ENCODE measurements around the gene SLC6A11.

SLC6A11 gene

DNA sequence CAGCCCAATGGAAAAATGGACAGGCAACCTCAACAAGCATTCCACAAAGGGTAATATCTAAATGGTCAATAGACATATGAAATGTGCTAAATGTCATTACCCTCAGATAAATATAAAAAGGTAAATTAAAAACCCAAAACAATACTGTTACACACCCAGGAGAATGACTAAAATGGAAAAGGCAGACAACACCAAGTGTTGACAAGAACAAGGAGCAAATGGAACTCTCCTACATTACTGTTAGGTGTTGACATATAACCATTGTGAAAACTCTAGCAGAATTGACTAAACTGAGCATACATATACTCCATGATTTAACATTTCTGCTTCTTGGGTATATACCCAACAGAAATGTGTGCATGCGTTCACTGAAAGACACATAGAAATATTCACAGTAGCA, 25.3 kb upstream of the SLC6A11 start:
- DNase-seq (ENCODE audit: low spot score): no peak

DNA sequence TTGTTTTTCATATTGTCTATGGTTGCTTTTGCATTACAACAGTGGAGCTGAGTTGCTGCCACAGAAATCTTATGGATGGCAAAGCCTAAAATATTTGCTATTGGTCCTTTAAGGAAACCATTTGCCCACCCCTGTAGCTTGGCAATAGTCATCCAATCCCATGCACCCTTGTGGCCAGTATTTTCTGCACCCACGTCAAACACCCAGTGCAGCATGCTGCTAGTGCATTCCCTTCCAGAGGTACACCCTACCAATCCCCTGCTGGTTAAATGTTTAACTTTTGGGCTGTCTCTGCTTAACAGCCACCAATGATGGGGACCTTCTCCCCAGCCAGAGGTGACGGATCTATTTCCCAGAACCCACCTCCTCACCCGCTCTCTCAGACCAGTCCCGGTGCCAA, 23.8 kb upstream of the SLC6A11 start:
- DNase-seq (ENCODE audit: low spot score): no peak

DNA sequence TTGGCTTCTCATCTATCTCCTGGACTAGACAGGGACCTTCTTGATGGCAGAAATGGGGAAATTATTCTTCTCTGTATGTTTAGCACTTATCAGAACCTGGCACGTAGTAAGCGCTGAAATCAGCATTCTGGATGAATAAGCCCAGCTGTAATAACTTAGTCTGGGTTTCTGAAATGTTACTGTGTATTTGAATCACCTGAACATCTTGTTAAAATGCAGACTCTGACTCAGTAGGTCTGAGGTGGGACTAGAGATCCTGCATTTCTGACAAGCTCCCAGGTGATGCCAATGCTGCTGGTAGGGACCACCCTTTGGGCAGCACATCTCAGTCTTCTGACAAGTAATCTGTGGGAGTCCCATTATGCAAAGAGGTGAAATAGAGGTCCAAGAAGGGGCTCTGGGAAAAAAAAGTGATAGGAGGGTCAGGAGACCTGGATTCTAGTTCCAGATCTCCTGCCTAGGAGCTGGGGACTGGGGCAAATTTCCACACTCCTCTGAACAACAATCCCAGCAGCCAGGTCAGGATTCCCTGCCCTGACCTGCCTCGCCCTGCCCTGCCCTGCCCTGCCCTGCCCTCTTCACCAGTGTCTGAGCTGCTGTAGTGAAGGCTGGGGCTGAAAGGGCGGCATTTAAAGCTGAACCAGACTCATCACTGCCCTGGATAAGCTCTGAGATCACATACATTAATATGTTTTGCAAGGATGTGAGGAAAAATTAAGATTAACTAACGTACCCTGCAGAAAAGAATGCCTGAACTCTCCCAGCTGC, 17.2 kb upstream of the SLC6A11 start:
- no peak for DNase-seq (ENCODE audit: low spot score)

DNA sequence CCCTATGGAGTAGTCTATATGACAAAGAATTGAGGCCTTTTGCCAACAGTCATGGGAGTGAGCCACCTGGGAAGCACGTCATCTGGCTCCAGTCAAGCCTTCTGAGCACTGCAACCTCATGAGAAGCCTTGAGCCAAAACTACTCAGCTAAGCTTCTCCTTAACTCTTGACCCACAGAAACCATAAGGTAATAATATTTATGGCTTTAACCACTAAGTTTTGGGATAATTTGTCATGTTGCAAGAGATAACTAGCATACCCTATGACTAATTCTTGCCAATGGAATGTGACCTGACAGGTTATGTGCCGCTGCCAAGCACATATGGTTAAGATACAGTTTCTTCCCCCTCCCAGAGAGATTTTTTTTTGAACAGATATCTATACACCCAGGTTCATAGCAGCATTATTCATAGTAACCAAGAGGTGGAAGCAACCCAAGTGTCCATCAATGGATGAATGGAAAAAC, 11.8 kb upstream of the SLC6A11 start:
- DNase-seq (ENCODE audit: low spot score): no peak

GRCh38 chr3:10806006-10806405, 10.0 kb upstream of the SLC6A11 start:
- no peak for DNase-seq (ENCODE audit: low spot score)

GRCh38 chr3:10808130-10808735, 7.8 kb upstream of the SLC6A11 start:
- DNase-seq (ENCODE audit: low spot score): no peak

- no peak for DNase-seq (ENCODE audit: low spot score)
Observed at GRCh38 chr3:10808974-10809373, 7.1 kb upstream of the SLC6A11 start.

DNA sequence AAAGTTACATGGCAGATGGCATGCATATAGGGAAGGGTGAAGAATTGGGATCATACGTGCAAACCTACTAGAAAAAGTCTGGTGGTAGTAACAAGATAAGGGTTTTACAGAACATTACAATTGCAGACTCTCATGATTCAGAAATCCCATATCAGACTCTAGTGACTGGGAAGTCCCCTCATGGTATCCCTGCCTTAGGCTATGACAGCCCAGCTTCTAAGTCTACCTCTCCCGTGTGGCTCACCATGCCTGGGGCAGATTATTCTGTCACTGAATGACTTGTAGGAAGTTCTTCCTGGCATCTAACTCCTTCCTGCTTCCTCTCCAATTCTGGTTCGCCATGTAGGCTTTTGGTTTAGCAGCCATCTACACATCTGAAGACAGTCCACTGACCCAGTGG, 5.7 kb upstream of the SLC6A11 start:
- DNase-seq (ENCODE audit: low spot score): no peak

DNA sequence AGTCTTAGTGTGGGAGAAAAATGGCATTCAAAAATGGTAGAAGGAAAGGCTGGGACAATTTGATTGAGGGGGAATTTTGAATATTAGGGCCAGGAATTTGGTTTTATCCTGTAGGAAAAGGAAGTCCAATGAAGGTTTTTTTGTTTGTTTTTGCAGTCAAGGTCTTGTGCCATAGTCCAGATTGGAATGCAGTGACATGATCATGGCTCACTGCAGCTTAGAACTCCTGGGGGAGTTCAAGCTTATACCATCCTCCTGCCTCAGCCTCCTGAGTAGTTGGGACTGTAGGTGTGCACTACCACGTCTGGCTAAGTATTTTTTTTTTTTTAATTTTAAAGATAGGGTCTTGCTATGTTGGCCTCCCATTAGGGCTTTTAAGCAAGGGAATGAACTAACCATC, 2.6 kb upstream of the SLC6A11 start:
- no peak for DNase-seq (ENCODE audit: low spot score)

DNA sequence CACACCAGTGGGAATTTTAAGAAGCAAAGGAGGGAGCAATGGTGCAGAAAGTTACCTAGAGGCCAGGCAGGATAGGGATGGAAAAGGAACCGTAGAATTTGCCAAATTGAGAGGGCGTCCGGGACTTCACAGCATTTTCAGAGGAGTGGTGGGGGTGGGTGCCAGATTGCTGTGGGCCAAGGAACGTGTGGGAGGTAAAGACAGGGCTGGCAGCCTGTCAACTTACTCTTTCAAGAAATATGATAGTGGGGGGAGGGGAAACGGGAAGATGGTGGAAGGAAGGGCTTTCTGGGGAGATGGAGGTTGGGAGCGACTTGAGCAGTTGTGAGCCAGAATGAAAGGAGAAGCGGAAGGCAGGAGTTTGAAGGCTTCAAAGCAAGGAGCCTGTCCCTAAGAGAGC, 1.4 kb upstream of the SLC6A11 start:
- DNase-seq (ENCODE audit: low spot score): no peak

DNA sequence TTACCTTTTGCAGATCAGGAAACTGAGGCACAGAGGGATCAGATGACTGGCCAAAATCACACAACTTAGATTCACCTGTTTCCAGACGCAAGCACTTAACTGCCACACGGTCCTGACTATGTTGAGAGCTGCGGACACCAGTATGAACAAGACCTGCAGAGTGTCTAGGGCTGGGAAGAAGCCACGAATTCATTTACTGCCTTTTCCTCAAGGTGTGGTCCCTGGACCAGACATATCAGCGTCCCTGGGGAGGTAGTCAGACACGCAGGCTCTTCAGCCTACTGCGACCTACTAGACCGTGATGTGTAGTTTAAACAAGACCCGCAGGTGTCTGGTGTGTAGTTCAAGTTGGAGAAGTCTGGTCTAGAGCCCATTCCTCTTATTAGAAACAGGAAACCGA, 541 bp upstream of the SLC6A11 start:
- DNase-seq (ENCODE audit: low spot score): no peak

DNA sequence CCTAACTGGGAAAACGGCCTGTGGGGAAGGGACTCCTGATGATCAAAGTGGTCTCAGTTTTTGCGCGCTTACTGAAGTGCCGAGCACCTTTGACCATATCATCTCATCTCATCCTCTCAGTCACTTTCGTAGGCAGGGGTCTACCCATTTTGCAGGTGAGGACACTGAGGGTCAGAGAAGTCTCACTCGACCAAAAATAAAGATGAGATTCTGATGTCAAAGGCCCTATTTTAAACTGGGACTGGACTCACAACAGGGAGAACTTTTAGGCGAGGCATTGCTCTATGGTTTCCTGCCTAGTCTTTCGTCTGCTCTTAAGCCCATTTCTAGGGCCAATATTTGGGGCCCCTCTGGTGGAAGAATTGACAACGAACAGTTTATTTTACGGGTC, 830 bp downstream of the SLC6A11 start:
- DNase-seq (ENCODE audit: low spot score): no peak

- no peak for DNase-seq (ENCODE audit: low spot score)
Observed at GRCh38 chr3:10817506-10817905, 1.5 kb downstream of the SLC6A11 start.

DNA sequence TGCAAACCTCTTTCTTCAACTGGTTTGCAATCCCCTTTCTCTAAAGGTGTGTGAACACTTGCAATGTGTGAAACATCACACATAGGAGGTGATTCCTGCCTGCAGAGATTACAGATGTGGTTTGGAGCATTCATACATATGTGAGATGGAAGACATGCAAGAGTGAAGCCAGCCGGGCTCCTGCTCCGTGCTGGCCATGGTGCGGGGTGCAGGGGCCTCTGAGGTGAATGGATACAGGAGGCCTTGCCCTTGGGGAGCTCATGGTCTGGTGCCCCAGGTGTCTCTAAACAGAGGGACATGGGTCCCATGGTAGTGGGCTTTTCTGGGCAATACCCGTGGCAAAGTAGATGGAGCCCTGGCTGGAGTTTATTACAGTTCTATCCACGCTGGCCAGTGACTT, 6.0 kb downstream of the SLC6A11 start:
- DNase-seq (ENCODE audit: low spot score): no peak

DNA sequence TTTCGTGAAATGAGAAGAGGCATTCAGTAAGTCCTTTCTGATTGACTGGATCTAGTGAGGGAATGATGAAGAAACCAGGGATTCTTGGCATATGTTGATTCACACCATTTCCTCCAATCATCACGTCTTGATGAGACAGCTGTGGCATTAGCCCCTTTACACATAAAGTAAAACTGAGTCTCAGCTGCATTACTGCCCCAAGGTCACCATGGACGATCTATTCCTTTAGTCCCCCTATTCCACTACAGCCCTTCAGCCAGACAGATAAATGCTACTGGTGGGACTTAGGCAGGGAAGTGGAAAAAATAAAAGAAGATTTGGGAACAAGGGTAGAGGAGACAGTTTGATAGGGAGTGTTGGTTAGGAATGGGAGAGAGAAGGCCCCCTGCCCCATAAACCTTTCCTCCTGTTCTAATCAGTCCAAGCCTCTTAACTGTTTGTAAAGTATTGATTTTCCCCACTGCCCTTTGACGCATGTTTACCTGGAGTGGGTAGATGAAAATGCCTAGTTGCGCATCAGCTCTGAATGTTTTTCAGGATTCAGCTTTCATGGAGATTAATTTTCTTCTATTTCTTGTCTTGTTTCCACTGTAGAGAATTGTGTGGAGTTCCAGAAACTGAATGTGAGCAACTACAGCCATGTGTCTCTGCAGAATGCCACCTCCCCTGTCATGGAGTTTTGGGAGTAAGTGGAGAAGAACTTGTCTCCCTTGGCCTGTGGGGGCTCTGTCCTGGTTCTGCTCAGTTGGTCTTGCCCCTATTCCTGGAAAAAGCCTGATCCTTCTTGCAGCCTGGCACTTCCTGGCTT, 6.9 kb downstream of the SLC6A11 start:
- DNase-seq (ENCODE audit: low spot score): no peak

DNA sequence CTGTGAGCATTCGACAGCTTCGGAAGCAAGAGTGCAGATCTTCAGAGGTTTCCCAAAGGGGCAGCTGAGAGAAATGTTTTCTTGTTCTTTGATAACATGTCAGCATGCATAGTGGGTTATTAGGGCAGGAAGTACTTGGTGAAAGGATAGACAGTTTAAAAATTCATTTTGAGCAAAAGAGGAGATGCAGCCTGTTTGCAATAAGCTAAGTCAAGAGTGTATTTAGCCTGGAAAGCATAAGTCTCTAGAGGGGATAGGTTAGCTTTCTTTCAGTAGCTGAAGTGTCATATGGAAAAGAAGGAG, 7.4 kb downstream of the SLC6A11 start:
- DNase-seq (ENCODE audit: low spot score): no peak

DNA sequence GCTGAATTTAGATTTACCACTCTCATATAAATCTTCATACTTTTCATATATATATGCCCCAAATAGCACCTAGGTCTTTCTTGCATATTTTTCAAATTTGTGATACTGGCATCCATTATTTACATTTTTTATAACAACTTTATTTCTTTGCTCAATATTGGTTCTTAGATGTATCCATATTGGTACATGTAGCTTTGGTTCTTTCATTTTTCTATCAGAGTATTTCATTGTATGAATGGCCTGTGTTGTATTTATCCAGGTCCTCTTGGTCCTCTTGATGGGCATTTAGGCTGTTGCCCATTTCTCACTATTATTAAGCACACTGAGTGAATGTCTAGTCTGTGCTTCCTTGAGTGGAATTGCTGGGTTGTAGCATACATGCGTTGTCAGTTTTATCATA, 8.4 kb downstream of the SLC6A11 start:
- DNase-seq (ENCODE audit: low spot score): no peak

- DNase-seq (ENCODE audit: low spot score): no peak
Observed at GRCh38 chr3:10833855-10834414, 17.9 kb downstream of the SLC6A11 start.

GRCh38 chr3:10834951-10835350, 18.9 kb downstream of the SLC6A11 start:
- DNase-seq (ENCODE audit: low spot score): no peak

- DNase-seq (ENCODE audit: low spot score): no peak
Observed at GRCh38 chr3:10835406-10835805, 19.4 kb downstream of the SLC6A11 start.

- no peak for DNase-seq (ENCODE audit: low spot score)
Observed at GRCh38 chr3:10836676-10837075, 20.6 kb downstream of the SLC6A11 start.

DNA sequence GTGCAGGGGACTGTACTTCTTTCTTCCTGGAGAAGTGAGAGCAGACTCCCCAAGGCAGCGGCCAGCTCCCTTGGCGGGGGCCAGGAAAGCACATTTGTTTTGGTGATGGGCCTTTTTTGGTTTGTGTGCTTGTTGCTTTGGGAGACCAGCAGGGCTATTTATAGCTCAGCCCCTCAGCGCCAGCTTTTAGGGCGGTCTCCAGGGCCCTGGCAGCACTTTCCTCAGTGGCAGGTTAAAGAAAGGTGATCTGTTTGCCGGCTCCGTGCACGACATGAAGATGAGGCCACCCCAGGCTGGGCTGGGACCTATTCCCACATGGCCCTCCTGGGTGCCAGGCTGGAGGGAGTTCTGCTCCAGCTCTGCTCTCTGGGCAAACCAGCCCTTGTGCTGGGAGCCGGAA, 21.8 kb downstream of the SLC6A11 start:
- no peak for DNase-seq (ENCODE audit: low spot score)

- DNase-seq (ENCODE audit: low spot score): no peak
Observed at GRCh38 chr3:10839167-10839566, 23.1 kb downstream of the SLC6A11 start.
